Nephron (organoid): ENCODE measurements around the gene EME2.

ENCODE experiments used
- H3K27ac Mint-ChIP-seq, 3 experiments: 2 replicates each; pipeline ENCODE4 v1.8.0; 2020; ENCODE audit warnings: mixed read lengths in 3 of 3, mild to moderate bottlenecking in 2 of 3, moderate library complexity in 1 of 3
- H3K27me3 Mint-ChIP-seq: 2 replicates; pipeline ENCODE4 v1.8.0; 2021; ENCODE audit warnings: low read depth, mild to moderate bottlenecking, moderate library complexity, mixed read lengths
- H3K36me3 Mint-ChIP-seq: 2 replicates; pipeline ENCODE4 v1.8.0; 2020; ENCODE audit warnings: low read depth, mixed read lengths
- H3K4me1 Mint-ChIP-seq: 2 replicates; pipeline ENCODE4 v1.8.0; 2020; ENCODE audit warnings: mixed read lengths
- H3K4me3 Mint-ChIP-seq, 3 experiments: 2 replicates each; pipeline ENCODE4 v1.8.0; 2020; ENCODE audit warnings: mild to moderate bottlenecking in 3 of 3, mixed read lengths in 3 of 3, moderate library complexity in 2 of 3
- H3K9me3 Mint-ChIP-seq: 2 replicates; pipeline ENCODE4 v1.8.0; 2020; ENCODE audit warnings: mixed read lengths
- CTCF ChIP-seq, 3 experiments: fragments of 200-600 bp; sonication (generic); IDR thresholded peaks; one replicate each; pipeline ENCODE4 v1.5.0; 2021; ENCODE audit warnings: antibody characterized with exemption in 3 of 3; ENCODE audit not compliant: unreplicated experiment in 3 of 3

EME2 gene

GRCh38 chr16:1773703-1774447, 1.3 kb downstream of the EME2 start:
- Mint-ChIP-seq H3K36me3 (peaks cover 3% of the 10 kb centered on the region), H3K4me3 (peak overlapping the region; percentile 85 to 97 (median 96)), H3K9me3 (no peaks in the 10 kb centered on the region), H3K27ac (peak overlapping the region in 1 of 3 experiments; percentile 57), H3K4me1 (peaks cover 8% of the 10 kb centered on the region), H3K27me3 (no peaks in the 10 kb centered on the region)
- no peak for TF ChIP-seq CTCF (IDR thresholded peaks at IDR 0.05; ENCODE audit: unreplicated experiment in 3 of 3)

DNA sequence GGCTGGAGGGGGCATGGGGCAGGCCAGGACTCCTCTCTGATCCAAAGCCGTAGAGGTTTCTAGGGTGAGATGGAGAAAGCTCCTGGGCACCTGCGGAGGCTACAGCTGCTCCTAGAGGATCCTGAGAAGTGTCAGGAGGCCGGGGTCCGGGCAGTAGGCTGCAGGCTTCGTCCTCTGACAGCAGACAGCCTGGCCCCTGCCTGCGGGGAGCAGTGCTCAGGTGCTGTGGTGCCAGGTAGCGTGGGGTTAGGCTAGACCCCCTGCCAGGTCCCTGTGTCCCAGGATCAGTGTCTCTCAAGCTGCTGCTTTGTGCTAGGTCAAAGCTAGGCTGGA, 1.8 kb downstream of the EME2 start:
- Mint-ChIP-seq H3K27ac (no peak overlapping the region), H3K9me3 (no peaks in the 10 kb centered on the region), H3K4me3 (peak overlapping the region; percentile 62 to 96 (median 72)), H3K27me3 (no peaks in the 10 kb centered on the region), H3K4me1 (peaks cover 8% of the 10 kb centered on the region), H3K36me3 (peaks cover 3% of the 10 kb centered on the region)
- TF ChIP-seq CTCF (IDR thresholded peaks at IDR 0.05; ENCODE audit: unreplicated experiment in 3 of 3): no peak

DNA sequence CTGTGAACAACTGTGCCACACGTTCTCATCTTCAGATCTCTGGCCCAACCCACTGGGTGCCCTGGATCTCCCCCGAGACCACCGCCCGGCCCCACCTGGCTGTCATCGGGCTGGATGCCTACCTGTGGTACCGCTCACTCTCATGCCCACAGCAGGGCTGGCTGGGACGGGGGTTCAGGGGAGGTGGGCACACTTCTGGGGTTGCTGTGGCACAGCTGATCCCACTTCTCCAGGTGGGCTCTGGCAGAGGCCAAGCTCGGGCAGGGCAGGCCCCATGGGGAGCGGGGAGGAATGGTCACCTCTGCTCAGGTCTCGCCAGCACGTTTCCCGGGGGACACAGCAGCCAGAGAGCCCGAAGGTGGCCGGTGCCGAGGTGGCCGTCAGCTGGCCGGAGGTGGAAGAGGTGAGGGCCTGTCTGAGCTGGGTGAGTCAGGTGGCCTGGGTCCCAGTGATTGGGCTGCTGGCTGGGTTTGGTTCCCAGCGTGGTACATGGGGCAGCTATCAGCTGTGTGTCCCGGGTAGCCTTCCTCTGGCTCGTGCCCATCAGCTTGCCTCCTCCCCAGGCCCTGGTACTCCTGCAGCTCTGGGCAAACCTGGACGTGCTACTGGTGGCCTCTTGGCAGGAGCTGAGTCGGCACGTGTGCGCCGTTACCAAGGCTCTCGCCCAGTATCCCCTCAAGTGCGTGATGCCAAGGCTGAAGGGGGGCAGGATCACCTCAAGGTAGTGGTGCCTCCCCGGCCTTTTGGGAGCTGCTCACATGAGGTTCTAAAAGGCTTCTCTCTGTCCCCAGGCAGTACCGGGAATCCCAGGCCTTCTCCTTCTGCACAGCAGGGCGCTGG, 2.6 kb downstream of the EME2 start:
- Mint-ChIP-seq H3K9me3 (no peaks in the 10 kb centered on the region), H3K36me3 (peaks cover under 1% of the 10 kb centered on the region), H3K4me3 (peak overlapping the region; percentile 62 to 72 (median 72)), H3K27me3 (no peaks in the 10 kb centered on the region), H3K4me1 (peaks cover 8% of the 10 kb centered on the region), H3K27ac (no peak overlapping the region)
- no peak for TF ChIP-seq CTCF (IDR thresholded peaks at IDR 0.05; ENCODE audit: unreplicated experiment in 3 of 3)

DNA sequence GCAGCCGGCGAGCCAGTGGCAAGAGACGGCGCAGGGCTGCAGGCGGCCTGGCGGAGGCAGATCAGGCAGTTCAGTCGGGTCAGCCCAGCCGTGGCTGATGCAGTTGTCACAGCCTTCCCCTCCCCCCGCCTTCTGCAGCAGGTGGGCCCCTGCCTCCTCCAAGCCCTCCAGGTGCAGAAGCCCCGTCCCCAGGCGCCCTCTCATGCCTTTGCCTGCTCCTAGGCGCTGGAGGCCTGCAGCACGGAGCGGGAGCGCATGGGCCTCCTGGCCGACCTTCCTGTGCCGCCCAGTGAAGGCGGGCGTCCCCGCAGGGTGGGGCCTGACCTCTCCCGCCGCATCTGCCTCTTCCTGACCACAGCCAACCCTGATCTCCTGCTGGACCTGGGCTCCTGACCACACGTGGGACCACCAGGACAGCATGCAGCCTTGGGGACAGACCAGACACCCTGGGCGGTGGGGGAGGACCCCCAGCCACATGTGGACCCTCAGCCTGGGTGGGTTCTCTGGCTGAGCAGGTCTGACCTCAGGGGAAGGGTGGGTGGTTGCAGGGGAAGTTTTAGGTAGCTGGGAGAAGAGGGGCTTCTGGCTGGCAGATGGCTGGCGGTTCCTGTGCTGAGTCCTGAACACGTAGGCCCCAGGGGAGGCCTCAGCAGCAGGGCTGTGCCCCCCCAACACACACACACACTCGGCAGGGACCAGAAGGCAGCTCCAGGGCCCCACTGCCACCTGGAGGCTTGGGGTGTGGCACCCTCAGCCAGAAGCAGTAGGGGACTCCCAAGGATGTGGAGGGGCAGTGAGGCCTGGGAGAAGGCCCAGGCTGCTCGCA, 3.4 kb downstream of the EME2 start:
- H3K9me3 Mint-ChIP-seq: no peaks in the 10 kb centered on the region
- peak overlapping the region in 2 of 3 experiments; percentile 45 to 72 for H3K4me3 Mint-ChIP-seq
- no peaks in the 10 kb centered on the region for H3K36me3 Mint-ChIP-seq
- H3K4me1 Mint-ChIP-seq: peaks cover 8% of the 10 kb centered on the region
- no peaks in the 10 kb centered on the region for H3K27me3 Mint-ChIP-seq
- no peak overlapping the region for H3K27ac Mint-ChIP-seq
- TF ChIP-seq CTCF (IDR thresholded peaks at IDR 0.05; ENCODE audit: unreplicated experiment in 3 of 3): no peak

DNA sequence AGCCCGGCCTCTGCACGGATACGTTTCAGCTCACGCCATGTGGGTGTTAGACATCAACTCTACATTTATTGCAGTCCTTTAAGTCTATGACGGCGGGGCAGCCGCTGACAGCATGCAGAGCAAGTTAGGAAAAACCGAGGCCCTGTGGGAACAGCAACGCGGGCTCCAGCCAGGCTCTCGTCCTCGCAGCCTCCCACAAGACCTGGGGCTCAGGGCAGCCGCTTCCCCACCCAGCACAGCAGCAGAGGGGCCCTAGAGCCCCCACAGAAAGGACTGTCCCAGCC, 4.0 kb downstream of the EME2 start:
- no peaks in the 10 kb centered on the region for H3K9me3 Mint-ChIP-seq
- no peaks in the 10 kb centered on the region for H3K27me3 Mint-ChIP-seq
- no peak for TF ChIP-seq CTCF (IDR thresholded peaks at IDR 0.05; ENCODE audit: unreplicated experiment in 3 of 3)
- H3K4me1 Mint-ChIP-seq: peaks cover 12% of the 10 kb centered on the region
- H3K36me3 Mint-ChIP-seq: no peaks in the 10 kb centered on the region
- no peak overlapping the region for H3K27ac Mint-ChIP-seq
- peak overlapping the region in 2 of 3 experiments; percentile 40 to 42 for H3K4me3 Mint-ChIP-seq
